ENCODE results near the gene CTIF.

The CTIF gene

GRCh38 chr18:48732767-48733424 is 194.1 kb downstream of the CTIF start:
- DNase-seq (ENCODE audit: low read depth), result no peak

DNA sequence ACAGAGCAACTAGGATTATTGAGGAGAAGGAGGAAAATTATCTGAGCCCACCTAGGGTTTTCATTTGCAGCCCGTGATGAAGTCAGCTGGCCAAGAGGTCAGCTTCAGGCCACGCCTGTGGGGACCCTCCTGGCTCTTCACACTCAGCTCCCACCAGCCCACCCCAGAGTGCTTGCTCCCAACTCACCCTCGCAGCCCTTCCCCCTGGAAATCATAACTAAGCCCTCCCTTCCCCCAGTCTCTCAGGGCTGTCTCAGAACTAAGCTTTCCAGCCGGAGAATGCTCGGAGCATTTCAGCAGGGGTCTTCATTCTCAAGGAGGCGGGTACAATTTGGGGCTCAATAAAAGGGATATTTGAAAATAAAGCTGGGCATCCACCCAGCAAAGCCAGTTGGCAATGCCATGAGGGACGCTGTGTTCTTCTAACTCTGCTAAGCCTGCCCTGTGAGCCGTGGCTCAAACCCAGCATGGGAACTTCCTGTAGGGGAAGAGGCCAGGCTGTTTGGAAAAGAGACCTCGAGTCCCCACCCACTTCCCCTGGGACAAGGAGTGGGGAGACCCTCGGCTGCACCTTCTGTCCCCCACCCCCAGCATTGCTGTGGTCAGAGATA is 194.9 kb downstream of the CTIF start:
- DNase-seq (ENCODE audit: low read depth), result no peak

DNA sequence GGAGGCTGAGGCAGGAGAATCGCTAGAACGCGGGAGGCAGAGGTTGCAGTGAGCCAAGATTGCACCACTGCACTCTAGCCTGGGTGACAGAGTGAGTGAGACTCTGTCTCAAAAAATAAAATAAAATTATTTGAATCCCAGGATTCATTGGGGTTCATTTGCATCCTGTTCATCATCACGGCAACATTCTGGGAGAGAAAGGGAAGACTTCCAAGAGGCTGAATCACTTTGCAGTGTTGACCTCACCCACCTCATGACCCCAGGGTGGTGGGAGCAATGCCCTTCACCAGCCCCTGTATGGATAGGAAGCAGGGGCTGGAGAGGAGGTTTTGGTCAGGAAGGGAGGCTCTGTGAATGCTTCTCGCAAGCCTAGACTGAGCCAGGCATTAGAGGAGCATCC is 195.6 kb downstream of the CTIF start:
- no peak for DNase-seq (ENCODE audit: low read depth)

GRCh38 chr18:48735080-48735676 is 196.3 kb downstream of the CTIF start:
- peak; percentile 57 for DNase-seq (ENCODE audit: low read depth)

- no peak for DNase-seq (ENCODE audit: low read depth)
Observed at GRCh38 chr18:48735681-48736255, 196.9 kb downstream of the CTIF start.

- DNase-seq (ENCODE audit: low read depth), result peak; percentile 58
Observed at GRCh38 chr18:48736321-48737260, 197.8 kb downstream of the CTIF start.

DNA sequence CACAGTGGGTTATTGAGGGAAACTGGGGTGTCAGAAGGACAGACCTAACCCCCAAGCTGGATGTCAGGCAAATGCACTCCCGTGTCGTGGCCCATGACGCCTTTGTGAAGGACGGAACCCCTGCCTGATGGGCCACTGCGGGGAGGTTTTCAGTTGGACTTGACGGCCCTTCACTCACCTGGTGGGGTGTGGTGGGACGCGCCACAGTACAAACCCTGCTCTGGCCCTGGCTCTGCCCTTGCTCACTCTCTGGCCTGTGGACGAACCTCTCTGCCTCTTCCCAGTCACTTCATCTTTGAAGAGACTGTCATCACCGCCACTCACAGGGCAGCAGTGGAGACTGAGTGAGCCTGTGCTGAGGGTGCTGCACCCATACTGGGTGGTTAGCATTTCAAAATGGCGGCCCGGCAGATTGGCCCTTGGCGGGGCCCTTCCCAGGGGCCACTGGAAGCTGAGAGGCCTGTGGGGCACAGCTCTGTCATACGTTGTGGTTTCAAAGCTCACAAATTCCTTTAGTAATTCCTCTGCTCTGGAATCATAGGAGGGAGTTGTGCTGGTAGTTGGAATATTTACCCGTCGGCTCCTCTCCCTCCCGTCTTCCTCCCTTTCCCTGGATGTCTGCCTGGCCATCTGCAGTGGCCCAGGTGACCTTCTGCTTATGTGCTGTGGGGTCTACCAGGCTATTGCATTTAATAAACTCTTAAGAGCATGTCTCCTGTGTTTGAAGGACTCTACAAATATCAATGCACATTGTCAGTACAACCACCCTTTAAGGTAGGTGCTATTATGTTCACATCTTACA is 200.6 kb downstream of the CTIF start:
- peak; percentile 40 for DNase-seq (ENCODE audit: low read depth)

DNA sequence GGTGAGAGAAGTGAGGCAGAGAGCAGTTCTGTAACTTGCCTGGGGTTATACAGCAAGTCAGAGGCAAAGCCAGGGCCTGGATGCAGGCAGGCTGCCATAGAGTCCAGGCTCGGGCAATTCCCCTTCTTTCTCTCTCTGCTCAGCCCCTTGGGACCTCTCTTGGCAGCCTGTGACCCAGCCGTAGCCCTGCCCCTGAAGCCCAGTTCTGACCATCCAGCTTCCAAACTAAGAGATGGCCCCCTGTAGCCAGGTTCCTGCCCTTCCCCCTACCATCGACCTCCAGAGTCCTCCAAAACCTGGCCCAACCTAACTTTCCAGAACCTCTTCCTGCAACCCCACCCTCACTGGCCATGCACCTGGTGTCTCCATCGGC is 201.2 kb downstream of the CTIF start:
- DNase-seq (ENCODE audit: low read depth), result no peak

DNA sequence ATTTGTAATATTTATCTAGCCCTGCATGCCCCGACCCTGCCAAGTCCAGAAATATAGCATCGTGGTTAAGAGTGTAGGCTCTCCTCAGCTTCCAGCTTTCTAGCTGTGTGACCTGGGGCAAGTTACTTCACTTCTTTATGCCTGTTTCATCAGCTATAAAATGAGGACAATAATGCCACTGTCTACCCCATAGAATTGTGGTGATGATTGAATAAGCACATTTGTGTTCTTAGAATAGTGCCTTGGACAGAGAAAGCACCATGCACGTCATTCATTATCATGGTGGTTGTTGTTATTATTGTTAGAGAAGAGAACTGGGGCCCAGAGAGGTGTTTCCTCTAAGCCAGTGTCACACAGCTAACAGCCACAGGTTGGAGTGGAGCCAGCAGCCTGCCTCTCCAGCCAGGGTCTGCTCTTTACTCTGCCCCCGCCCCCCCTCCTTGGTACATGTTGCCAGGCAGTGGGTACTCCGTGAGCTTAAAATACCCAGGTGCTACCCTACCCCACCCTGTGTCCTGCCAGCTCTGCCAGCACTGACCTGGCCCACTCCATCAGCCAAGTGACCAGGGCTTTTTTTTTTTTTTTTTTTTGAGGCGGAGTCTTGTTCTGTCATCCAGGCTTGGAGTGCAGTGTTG is 202.1 kb downstream of the CTIF start:
- peak; percentile 63 for DNase-seq (ENCODE audit: low read depth)

DNA sequence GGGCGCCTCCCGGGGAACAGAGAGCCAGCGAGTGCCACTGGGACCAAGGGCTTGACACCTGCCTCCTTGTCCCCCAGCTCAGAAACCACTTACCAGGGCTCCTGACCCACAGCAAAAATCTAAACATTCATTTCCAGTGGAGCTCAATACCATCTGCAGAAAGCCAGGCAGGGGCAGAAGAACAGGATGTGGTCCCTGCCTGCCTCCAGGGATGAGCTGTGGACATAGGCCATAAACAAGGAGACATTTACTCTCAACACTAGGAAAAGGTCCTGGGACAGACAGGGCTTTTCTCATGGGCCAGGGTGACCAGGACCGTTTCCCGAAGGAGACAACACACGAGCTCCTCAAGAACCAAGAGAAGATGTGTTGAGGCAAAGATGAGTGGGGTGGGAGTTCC is 203.0 kb downstream of the CTIF start:
- peak; percentile 56 for DNase-seq (ENCODE audit: low read depth)

GRCh38 chr18:48742304-48742703 is 203.5 kb downstream of the CTIF start:
- DNase-seq (ENCODE audit: low read depth), result no peak

DNA sequence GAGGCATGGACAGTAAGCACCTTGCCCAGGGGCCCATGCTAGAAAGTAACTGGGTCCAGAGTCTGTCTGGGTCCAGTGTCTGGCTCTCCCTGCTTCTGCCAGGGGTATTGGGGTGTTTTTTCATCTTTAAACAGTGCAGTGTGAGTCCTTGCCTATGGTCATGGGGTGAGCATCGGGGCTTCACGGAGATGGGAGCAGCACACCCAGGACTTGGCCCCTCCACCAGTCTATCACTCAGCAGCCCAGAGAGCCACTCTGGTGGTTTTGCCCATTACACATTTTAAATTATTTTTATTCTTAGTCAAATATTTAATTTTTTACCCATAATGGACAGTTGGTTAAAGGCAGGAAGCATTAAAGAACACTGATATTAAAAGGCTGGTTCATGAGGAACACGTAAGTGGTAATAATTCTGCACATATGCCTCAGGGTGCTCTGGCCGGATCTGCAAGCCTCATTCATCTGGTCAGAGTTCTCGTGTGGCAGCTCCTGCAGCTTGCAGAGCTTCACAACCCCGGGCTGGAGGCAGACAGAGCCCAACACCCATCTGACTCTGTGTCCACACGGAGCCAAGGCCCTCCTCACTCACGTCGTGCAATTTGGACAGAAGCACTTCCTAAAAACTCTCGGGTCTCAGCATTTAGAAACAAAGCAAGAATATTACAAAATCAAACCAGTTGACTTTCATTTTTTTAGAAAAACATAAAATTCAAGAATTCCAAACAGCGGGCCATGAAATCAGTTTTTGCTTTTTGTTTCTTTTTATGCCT is 204.1 kb downstream of the CTIF start:
- peak; percentile 90 for DNase-seq (ENCODE audit: low read depth)

GRCh38 chr18:48743886-48744285 is 205.1 kb downstream of the CTIF start:
- DNase-seq (ENCODE audit: low read depth), result no peak

- DNase-seq (ENCODE audit: low read depth), result no peak
Observed at GRCh38 chr18:48745293-48745692, 206.5 kb downstream of the CTIF start.

DNA sequence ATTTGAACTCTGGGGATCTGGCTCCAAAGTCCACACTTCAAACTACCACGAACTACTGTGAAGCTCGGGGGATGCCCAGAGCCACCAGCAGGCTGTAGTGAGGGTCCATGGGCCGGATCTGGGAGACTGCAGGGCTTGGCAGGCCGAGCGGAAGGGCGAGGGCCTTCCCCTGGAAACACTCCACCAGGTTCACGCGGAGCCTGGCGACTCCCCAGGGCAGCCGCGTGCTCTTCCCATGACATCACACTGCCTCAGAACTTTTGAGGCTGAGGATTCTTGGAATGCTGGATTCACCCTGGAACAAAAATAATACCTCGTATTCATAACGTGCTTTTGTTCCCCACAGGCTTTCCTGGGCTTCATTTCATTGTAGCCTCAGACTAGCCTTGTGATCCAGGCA is 210.9 kb downstream of the CTIF start:
- peak; percentile 43 for DNase-seq (ENCODE audit: low read depth)

DNA sequence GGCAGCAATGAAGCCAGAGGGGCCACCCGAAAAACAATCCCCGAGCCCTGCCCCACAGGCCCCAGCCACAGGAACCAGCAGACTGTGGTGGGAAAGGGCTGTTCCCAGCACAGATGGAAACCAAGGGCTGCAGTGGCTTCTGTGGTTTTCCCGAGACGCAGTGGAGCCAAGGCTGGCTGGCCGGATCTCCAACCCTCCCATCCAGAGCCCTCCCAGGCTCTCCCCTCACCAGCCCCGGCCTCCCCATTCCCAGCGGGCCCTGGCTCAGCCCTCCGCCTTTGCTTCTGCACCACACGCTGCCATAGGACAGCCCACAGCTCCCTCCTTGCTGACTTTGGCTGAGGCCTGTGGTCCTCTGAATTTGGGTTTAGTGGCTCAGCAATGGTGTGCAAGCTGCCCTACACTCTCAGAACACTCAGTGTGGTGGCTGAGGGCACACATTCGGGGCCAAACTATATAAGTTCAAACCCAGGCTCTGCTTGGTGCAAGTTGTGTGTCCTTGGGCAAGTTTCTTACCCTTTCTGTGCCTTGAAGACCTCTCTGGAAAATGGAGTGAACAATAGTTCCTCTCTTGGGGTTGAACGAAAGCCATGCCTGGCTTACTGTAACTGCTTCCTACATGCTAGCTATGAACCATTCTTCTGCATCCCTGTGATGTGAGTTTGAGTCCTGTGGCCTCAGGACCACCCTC is 211.8 kb downstream of the CTIF start:
- no peak for DNase-seq (ENCODE audit: low read depth)

DNA sequence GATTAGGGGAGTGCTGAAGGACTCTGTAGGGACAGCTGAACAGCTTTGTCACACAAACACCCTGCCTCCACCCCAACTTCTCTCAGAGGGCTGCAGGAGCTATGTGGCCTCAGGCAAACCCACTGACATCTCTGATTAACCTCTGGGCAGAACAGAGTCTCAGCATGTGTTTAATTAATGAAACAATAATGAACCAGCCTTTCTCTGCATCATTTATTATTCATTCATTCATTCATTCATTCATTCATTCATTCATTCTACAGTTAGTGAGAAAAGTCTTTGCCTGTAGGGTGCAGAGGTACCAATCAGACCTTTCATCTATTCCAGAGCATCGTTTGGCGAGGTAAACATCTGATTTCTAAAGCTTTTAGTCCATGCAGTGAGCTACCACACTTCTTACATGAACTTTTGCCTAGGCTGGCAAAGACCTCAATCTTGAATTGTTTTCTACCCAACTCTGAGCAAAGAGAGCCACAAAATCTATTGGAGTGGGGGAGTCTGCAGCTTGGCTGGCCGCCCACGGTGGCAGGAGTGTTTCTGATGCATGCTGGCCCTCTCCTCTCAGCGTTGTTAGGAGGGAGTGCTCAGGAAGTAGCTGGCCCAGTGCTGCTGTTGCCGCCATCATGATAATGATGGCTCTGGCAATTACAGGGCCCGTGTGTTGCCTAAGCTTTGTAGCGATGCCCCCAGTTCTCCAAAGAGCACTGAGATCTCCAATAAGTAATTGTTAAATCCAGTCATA is 213.1 kb downstream of the CTIF start:
- DNase-seq (ENCODE audit: low read depth), result no peak

DNA sequence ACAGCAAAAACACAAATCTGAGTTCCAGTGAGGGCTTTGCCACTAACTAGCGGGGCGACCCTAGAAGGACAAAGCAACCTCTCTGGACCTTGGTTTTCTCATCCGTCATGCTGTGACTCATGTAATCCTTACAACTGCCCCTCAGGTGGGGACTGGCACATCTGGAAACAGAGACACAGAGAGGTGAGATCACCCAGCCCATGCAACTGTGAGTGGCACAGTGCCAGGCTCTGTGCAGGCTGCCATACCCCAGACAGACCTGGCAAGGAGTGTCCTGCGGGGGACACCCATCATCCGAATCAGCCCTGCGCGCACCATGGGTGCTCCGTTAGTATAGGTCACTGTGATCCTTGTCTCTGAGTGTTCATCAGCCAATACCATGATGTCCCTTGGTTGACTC is 213.6 kb downstream of the CTIF start:
- DNase-seq (ENCODE audit: low read depth), result no peak

DNA sequence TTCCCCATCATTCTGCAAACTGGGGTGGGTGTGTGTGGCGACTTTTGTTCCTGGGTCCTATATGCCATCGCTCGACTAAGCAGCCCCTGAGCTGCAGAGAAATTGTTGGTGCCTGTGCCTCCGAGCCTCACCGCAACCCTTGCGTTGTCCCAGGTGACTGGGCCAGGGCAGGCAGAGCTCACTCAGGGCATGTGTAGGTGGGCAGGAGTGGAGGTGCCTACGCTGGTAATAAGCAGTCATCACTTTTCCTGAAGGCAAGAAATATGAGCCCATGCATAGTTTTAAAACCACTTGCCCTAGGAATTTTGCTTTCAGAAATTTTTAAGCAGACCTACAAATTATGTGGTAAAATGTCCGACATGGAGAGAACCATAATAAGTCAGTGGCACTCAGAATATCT is 214.1 kb downstream of the CTIF start:
- DNase-seq (ENCODE audit: low read depth), result no peak

All from EH (cell line).